Parathyroid adenoma (tissue), 2 donors: ENCODE results near the gene TWNK.

Experiments
- H2AFZ ChIP-seq: fragments of 300-600 bp; sonication (generic); one replicate; pipeline ENCODE4 v1.7.0; 2017; ENCODE audit warnings: antibody characterized with exemption, mild to moderate bottlenecking
- H3K27ac ChIP-seq: fragments of 300-600 bp; sonication (generic); one replicate; pipeline ENCODE4 v1.7.0; 2017
- H3K27me3 ChIP-seq: fragments of 300-600 bp; sonication (generic); one replicate; pipeline ENCODE4 v1.7.0; 2017; ENCODE audit warnings: low read length; ENCODE audit not compliant: control insufficient read depth, insufficient read depth
- H3K36me3 ChIP-seq: fragments of 300-600 bp; sonication (generic); one replicate; pipeline ENCODE4 v1.7.0; 2017; ENCODE audit warnings: low read length; ENCODE audit not compliant: control insufficient read depth, insufficient read depth
- H3K4me1 ChIP-seq: fragments of 300-600 bp; sonication (generic); one replicate; pipeline ENCODE4 v1.7.0; 2017; ENCODE audit warnings: control low read depth
- H3K4me2 ChIP-seq: fragments of 300-600 bp; sonication (generic); one replicate; pipeline ENCODE4 v1.7.0; 2017; ENCODE audit warnings: low read length
- H3K4me3 ChIP-seq: fragments of 300-600 bp; sonication (generic); one replicate; pipeline ENCODE4 v1.7.0; 2017; ENCODE audit warnings: low read depth, low read length
- H3K79me2 ChIP-seq: fragments of 300-600 bp; sonication (generic); one replicate; pipeline ENCODE4 v1.7.0; 2017; ENCODE audit warnings: control low read depth
- H3K9ac ChIP-seq: fragments of 300-600 bp; sonication (generic); one replicate; pipeline ENCODE4 v1.7.0; 2017; ENCODE audit warnings: mild to moderate bottlenecking
- H3K9me3 ChIP-seq: fragments of 300-600 bp; sonication (generic); one replicate; pipeline ENCODE4 v1.7.0; 2017; ENCODE audit warnings: low read length; ENCODE audit not compliant: control insufficient read depth
- CTCF ChIP-seq: fragments of 300-600 bp; sonication (generic); IDR thresholded peaks from one replicate; pipeline ENCODE4 v1.7.0; 2017; ENCODE audit warnings: antibody characterized with exemption, mild to moderate bottlenecking
- donor health status: primary hyperparathyroidism.

The TWNK gene

DNA sequence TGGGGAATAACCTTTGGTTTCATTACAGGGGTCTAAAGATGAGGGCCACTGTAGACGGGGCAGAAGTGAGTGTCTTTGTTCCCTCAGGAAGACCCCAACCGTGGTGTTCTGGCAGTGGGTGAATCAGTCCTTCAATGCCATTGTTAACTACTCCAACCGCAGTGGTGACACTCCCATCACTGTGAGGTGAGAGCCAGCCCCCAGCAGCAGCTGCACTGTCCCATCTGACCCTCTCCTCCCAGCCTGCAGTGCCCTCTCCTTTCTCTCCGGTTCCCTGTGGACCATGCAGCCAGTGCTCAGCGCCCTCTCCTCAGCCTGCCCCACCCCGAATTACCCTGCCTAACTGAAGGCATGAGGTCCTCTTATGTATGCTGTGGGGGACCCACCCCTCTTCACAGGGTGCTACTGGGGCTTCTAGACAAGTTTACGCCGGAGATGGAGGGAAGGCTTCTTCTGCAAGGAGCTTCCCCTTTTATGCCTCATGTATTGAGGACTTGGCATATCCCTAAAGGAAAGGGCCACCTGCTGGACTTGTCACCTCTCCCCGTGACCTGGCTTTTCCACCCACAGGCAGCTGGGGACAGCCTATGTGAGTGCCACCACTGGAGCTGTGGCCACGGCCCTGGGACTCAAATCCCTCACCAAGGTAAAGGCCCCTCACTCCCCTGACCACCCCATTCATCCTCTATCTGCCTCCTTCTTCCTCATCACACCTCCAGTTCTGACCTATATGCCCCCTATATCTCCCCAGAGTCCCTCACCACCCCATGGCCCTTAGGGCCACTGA lies 48.8 kb downstream of the TWNK start:
- H3K36me3 ChIP-seq, result no peaks in the 10 kb centered on the region
- H3K27ac ChIP-seq, result no peak overlapping the region
- no peak for TF ChIP-seq CTCF
- no peak overlapping the region for H2AFZ ChIP-seq
- no peaks in the 10 kb centered on the region for H3K9me3 ChIP-seq
- H3K4me3 ChIP-seq, result no peak overlapping the region
- no peaks in the 10 kb centered on the region for H3K79me2 ChIP-seq
- no peak overlapping the region for H3K9ac ChIP-seq
- no peak overlapping the region for H3K4me2 ChIP-seq
- peaks cover 12% of the 10 kb centered on the region for H3K4me1 ChIP-seq
- H3K27me3 ChIP-seq, result no peaks in the 10 kb centered on the region

GRCh38 chr10:101036726-101037125 lies 49.4 kb downstream of the TWNK start:
- H3K4me2 ChIP-seq, result no peak overlapping the region
- H3K27ac ChIP-seq, result no peak overlapping the region

GRCh38 chr10:101038484-101038883 lies 51.1 kb downstream of the TWNK start:
- Histone ChIP-seq H3K4me3 (no peak overlapping the region), H3K4me1 (peaks cover 16% of the 10 kb centered on the region), H3K4me2 (no peak overlapping the region), H3K27me3 (no peaks in the 10 kb centered on the region), H3K27ac (no peak overlapping the region), H3K79me2 (no peaks in the 10 kb centered on the region), H2AFZ (no peak overlapping the region), H3K9ac (no peak overlapping the region), H3K36me3 (no peaks in the 10 kb centered on the region), H3K9me3 (no peaks in the 10 kb centered on the region)
- no peak for TF ChIP-seq CTCF

More at GRCh38 chr10:101036726-101037125, 49.4 kb downstream of the TWNK start:
- Histone ChIP-seq H3K79me2 (no peaks in the 10 kb centered on the region), H3K4me1 (peaks cover 18% of the 10 kb centered on the region), H2AFZ (no peak overlapping the region), H3K9me3 (no peaks in the 10 kb centered on the region), H3K36me3 (no peaks in the 10 kb centered on the region), H3K9ac (no peak overlapping the region), H3K4me3 (no peak overlapping the region), H3K27me3 (no peaks in the 10 kb centered on the region)
- no peak for TF ChIP-seq CTCF

DNA sequence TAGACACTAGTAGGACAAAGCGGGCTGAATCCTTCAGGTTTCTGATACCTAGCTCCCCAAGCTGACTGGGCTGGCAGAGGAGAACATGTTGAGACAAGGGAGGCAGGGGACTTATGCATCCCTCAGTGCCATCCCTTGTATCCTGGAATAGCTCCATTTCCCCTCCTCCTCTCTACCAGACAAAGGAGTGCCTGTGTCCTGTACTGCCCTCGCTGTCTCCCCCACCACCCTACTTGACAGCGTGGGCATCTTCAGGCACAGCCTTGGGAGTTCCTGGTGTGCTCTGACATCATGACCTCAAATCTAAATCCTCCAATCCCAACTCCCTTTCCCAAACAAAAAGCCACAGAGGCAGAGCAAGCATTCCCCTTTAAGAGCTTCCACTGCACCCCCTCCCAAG lies 52.7 kb downstream of the TWNK start:
- Histone ChIP-seq H3K4me1 (peaks cover 16% of the 10 kb centered on the region), H3K9me3 (no peaks in the 10 kb centered on the region), H3K27me3 (no peaks in the 10 kb centered on the region), H3K4me3 (no peak overlapping the region), H2AFZ (no peak overlapping the region), H3K27ac (no peak overlapping the region), H3K36me3 (no peaks in the 10 kb centered on the region), H3K79me2 (no peaks in the 10 kb centered on the region), H3K4me2 (no peak overlapping the region), H3K9ac (no peak overlapping the region)
- TF ChIP-seq CTCF, result no peak

- H3K27me3 ChIP-seq, result no peaks in the 10 kb centered on the region
- H3K9me3 ChIP-seq, result no peaks in the 10 kb centered on the region
- H3K9ac ChIP-seq, result no peak overlapping the region
- no peak overlapping the region for H3K4me2 ChIP-seq
- H3K4me3 ChIP-seq, result no peak overlapping the region
- no peaks in the 10 kb centered on the region for H3K79me2 ChIP-seq
- TF ChIP-seq CTCF, result no peak
- H3K36me3 ChIP-seq, result no peaks in the 10 kb centered on the region
- no peak overlapping the region for H3K27ac ChIP-seq
- peaks cover 16% of the 10 kb centered on the region for H3K4me1 ChIP-seq
- H2AFZ ChIP-seq, result no peak overlapping the region
Measured at GRCh38 chr10:101040851-101041250, 53.5 kb downstream of the TWNK start.
